ENCODE data around the gene SALL1. TPM values are rescaled to one million over a fixed set of nuclear protein-coding genes. Genes with fewer than 3 reads are reported as not detected.
A peak's percentile ranks its signal among the peaks of the same experiment; 100 is the strongest.

Gene SALL1
- total and polyA plus RNA-seq, 2 of the 13 experiments (the other 11 are each of a cell fraction or from before 2014, with no cell fraction given) = 6.6 to 12.3 TPM

- TF ChIP-seq IRF9 (CRISPR knock-in tag; IDR thresholded peaks at IDR 0.05; ENCODE audit: borderline replicate concordance) (no peak), POGK (CRISPR knock-in tag; conservative IDR thresholded peaks at IDR 0.05) (0 out of 2 replicates have a peak, but pooled peaks have one; percentile 5), ZBTB43 (CRISPR knock-in tag; conservative IDR thresholded peaks at IDR 0.05) (peak; percentile 65; the same call in 1 of the 2 replicates), KDM5B (CRISPR knock-in tag; IDR thresholded peaks at IDR 0.05; ENCODE audit: borderline replicate concordance) (0 out of 2 replicates have a peak, but pooled peaks have one; percentile 26), HOXA9 (CRISPR knock-in tag; IDR thresholded peaks at IDR 0.05; ENCODE audit: borderline replicate concordance) (no peak), ZNF782 (CRISPR knock-in tag; IDR thresholded peaks at IDR 0.05; ENCODE audit: borderline replicate concordance) (no peak; the same call in 1 of the 2 replicates), PHF21A (CRISPR knock-in tag; IDR thresholded peaks at IDR 0.05) (peak; percentile 8; the same call in 1 of the 2 replicates), NCOA2 (CRISPR knock-in tag; IDR thresholded peaks at IDR 0.05) (no peak; the same call in 1 of the 2 replicates), ZNF816 (CRISPR knock-in tag; IDR thresholded peaks at IDR 0.05; ENCODE audit: borderline replicate concordance) (0 out of 2 replicates have a peak, but pooled peaks have one; percentile 5), THAP11 (CRISPR knock-in tag; IDR thresholded peaks at IDR 0.05) (no peak), SMAD9 (CRISPR knock-in tag; IDR thresholded peaks at IDR 0.05) (no peak), ARID4A (CRISPR knock-in tag; IDR thresholded peaks at IDR 0.05; ENCODE audit: borderline replicate concordance) (0 out of 2 replicates have a peak, but pooled peaks have one; percentile 19), PHF8 (CRISPR knock-in tag; IDR thresholded peaks at IDR 0.05) (peak; percentile 34; the same call in 1 of the 2 replicates)
These were observed at the start of gene SALL1 (continued) for GRCh38 chr16:51150888-51151320.

Measured in HepG2 (cell line).